Esophagus squamous epithelium (tissue), 4 donors: Measurements from ENCODE around the gene HMCES.

Source experiments
- POLR2A ChIP-seq, 4 donors: fragments of 450-650 bp; IDR thresholded peaks; one replicate each; pipeline ENCODE4 v1.6.1; 2017; ENCODE audit warnings: antibody characterized with exemption in 4 of 4, mild to moderate bottlenecking in 4 of 4, moderate library complexity in 3 of 4
- TF ChIP-seq, protein P1 (sequence below), 6 experiments: fragments of 450-650 bp in 4 of 6; fragments of 200-600 bp in 2 of 6; sonication (generic) in 2 of 6; IDR thresholded peaks; one replicate each; pipeline ENCODE4 v1.5.1; 2016 to 2019; ENCODE audit warnings: antibody characterized with exemption in 6 of 6, mild to moderate bottlenecking in 4 of 6, moderate library complexity in 4 of 6

GRCh38 chr3:129353589-129353941 is 74.9 kb downstream of the HMCES start:
- TF ChIP-seq, protein P1, sequence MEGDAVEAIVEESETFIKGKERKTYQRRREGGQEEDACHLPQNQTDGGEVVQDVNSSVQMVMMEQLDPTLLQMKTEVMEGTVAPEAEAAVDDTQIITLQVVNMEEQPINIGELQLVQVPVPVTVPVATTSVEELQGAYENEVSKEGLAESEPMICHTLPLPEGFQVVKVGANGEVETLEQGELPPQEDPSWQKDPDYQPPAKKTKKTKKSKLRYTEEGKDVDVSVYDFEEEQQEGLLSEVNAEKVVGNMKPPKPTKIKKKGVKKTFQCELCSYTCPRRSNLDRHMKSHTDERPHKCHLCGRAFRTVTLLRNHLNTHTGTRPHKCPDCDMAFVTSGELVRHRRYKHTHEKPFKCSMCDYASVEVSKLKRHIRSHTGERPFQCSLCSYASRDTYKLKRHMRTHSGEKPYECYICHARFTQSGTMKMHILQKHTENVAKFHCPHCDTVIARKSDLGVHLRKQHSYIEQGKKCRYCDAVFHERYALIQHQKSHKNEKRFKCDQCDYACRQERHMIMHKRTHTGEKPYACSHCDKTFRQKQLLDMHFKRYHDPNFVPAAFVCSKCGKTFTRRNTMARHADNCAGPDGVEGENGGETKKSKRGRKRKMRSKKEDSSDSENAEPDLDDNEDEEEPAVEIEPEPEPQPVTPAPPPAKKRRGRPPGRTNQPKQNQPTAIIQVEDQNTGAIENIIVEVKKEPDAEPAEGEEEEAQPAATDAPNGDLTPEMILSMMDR (IDR thresholded peaks at IDR 0.05) = no peak
- no peak for TF ChIP-seq POLR2A (IDR thresholded peaks at IDR 0.05)
